ENCODE measurements around the gene CCDC112. TPM values are rescaled to one million over a fixed set of nuclear protein-coding genes. Genes with fewer than 3 reads are reported as not detected.

CCDC112 gene
- total RNA-seq, 2 experiments from 2014 or later: 9.7 to 15.8 TPM

- intact Hi-C loops (cut with micrococcal nuclease; ENCODE audit: unreplicated experiment): no loop called here
- Histone ChIP-seq H4K20me1 (ENCODE audit: insufficient read depth, low read length) (no peaks in the 10 kb centered on the region), H3K36me3 (ENCODE audit: insufficient read depth, low read length) (peaks cover 9% of the 10 kb centered on the region; the same call in 1 of the 2 replicates), H3K4me2 (ENCODE audit: low read length) (no peak overlapping the region), H3K4me3 (ENCODE audit: low read depth, low read length, poor library complexity, severe bottlenecking) (no peak overlapping the region), H2AFZ (ENCODE audit: low read length) (no peak overlapping the region), H3K9me3 (ENCODE audit: low read length) (peaks cover 19% of the 10 kb centered on the region; the same call in 1 of the 2 replicates), H3K79me2 (ENCODE audit: insufficient read depth, low read depth, low read length) (peaks cover 10% of the 10 kb centered on the region), H3K27ac (ENCODE audit: low read depth, low read length, poor library complexity, severe bottlenecking) (no peak overlapping the region), H3K4me1 (ENCODE audit: insufficient read depth, low read length, poor library complexity, severe bottlenecking) (peaks cover 14% of the 10 kb centered on the region), H3K9me2 (ENCODE audit: insufficient read depth, low read length) (no peaks in the 10 kb centered on the region)
- ChIA-PET POLR2A (interaction anchor here (0.6 kb wide), 1 partner anchor 38 kb away, joined by 3 read pairs; no protein-coding TSS in a partner anchor), CTCF (ENCODE audit: unreplicated experiment) (no interaction called here)
- DNase-seq (ENCODE audit: low spot score): no peak
- BruUV-seq (replicated peaks): no TSS peak
- TF ChIP-seq CTCF (conservative IDR thresholded peaks at IDR 0.05; ENCODE audit: low read length) (no peak), EZH2phosphoT487 (IDR thresholded peaks at IDR 0.05; ENCODE audit: borderline replicate concordance, low read depth, low read length) (no peak)
These were observed 5.1 kb downstream of the CCDC112 start for GRCh38 chr5:115291397-115291796.

- ChIA-PET CTCF (ENCODE audit: unreplicated experiment) (no interaction called here), POLR2A (no interaction called here)
- H3K9me3 ChIP-seq (ENCODE audit: low read length): peaks cover 19% of the 10 kb centered on the region; the same call in 1 of the 2 replicates
- DNase-seq (ENCODE audit: low spot score): no peak
- peaks cover 9% of the 10 kb centered on the region; the same call in 1 of the 2 replicates for H3K36me3 ChIP-seq (ENCODE audit: insufficient read depth, low read length)
- TF ChIP-seq CTCF (conservative IDR thresholded peaks at IDR 0.05; ENCODE audit: low read length) (no peak), EZH2phosphoT487 (IDR thresholded peaks at IDR 0.05; ENCODE audit: borderline replicate concordance, low read depth, low read length) (no peak)
- H3K27ac ChIP-seq (ENCODE audit: low read depth, low read length, poor library complexity, severe bottlenecking): no peak overlapping the region
- H3K4me2 ChIP-seq (ENCODE audit: low read length): no peak overlapping the region
- H3K4me3 ChIP-seq (ENCODE audit: low read depth, low read length, poor library complexity, severe bottlenecking): no peak overlapping the region
- no peaks in the 10 kb centered on the region for H3K9me2 ChIP-seq (ENCODE audit: insufficient read depth, low read length)
- intact Hi-C loops (cut with micrococcal nuclease; ENCODE audit: unreplicated experiment): no loop called here
- no peaks in the 10 kb centered on the region for H3K79me2 ChIP-seq (ENCODE audit: insufficient read depth, low read depth, low read length)
- no peak overlapping the region for H2AFZ ChIP-seq (ENCODE audit: low read length)
- no peaks in the 10 kb centered on the region for H3K4me1 ChIP-seq (ENCODE audit: insufficient read depth, low read length, poor library complexity, severe bottlenecking)
- BruUV-seq (replicated peaks): no TSS peak
- H4K20me1 ChIP-seq (ENCODE audit: insufficient read depth, low read length): no peaks in the 10 kb centered on the region
These were observed 7.3 kb downstream of the CCDC112 start for GRCh38 chr5:115289104-115289503.

- intact Hi-C loops (cut with micrococcal nuclease; ENCODE audit: unreplicated experiment): no loop called here
- Histone ChIP-seq H3K4me3 (ENCODE audit: low read depth, low read length, poor library complexity, severe bottlenecking) (no peak overlapping the region), H3K36me3 (ENCODE audit: insufficient read depth, low read length) (no peaks in the 10 kb centered on the region), H3K27ac (ENCODE audit: low read depth, low read length, poor library complexity, severe bottlenecking) (no peak overlapping the region), H3K9me2 (ENCODE audit: insufficient read depth, low read length) (no peaks in the 10 kb centered on the region), H2AFZ (ENCODE audit: low read length) (no peak overlapping the region), H3K79me2 (ENCODE audit: insufficient read depth, low read depth, low read length) (no peaks in the 10 kb centered on the region), H3K4me1 (ENCODE audit: insufficient read depth, low read length, poor library complexity, severe bottlenecking) (no peaks in the 10 kb centered on the region), H4K20me1 (ENCODE audit: insufficient read depth, low read length) (no peaks in the 10 kb centered on the region), H3K4me2 (ENCODE audit: low read length) (no peak overlapping the region), H3K9me3 (ENCODE audit: low read length) (no peaks in the 10 kb centered on the region)
- ChIA-PET POLR2A (interaction anchor here (0.6 to 1.7 kb wide), 9 partner anchors 9 to 878 kb away, joined by 3 to 7 read pairs (median 3); partner anchors contain the start of gene CCDC112), CTCF (ENCODE audit: unreplicated experiment) (no interaction called here)
- DNase-seq (ENCODE audit: low spot score): no peak
- no TSS peak for BruUV-seq (replicated peaks)
- TF ChIP-seq EZH2phosphoT487 (IDR thresholded peaks at IDR 0.05; ENCODE audit: borderline replicate concordance, low read depth, low read length) (no peak), CTCF (conservative IDR thresholded peaks at IDR 0.05; ENCODE audit: low read length) (no peak)
These were observed 12.4 kb downstream of the CCDC112 start for GRCh38 chr5:115284021-115284420.
